ENCODE data around the gene SMARCB1. TPM values are rescaled to one million over a fixed set of nuclear protein-coding genes. Genes with fewer than 3 reads are reported as not detected.
A peak's percentile ranks its signal among the peaks of the same experiment; 100 is the strongest.

SMARCB1 gene
- total RNA-seq, 1 donor from 2014 or later = 222 TPM

DNA sequence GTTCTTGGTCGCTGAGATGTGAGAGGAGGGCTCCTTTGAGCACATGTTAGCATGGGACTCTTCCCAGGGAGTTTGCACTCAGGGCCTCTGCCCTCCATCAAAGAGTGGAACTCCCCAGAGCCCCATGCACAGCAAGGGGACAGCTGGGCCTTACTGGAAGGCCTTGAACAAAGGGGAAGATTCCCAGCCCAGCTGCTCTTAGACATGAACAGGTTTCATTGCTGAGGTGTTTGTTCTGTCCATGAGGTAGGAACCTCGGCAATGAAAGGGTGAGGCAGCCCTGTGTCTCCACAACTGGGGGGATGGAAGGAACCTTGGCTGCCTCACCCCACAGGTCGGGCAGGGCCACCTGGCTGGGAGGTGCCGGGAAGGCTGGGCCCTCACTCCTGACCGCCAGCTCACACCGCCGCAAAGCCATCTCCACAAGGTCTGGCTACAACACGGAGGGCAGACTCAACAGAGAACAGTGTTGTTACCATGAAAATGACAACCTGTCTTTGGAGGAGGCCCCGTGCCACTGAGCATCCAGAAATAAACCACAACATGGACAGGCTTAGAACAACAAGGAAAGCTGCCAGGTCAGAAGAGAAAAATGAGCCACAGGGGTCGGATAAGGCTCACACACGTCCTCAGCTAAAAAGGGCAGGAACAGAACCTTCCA lies 48.8 kb downstream of the SMARCB1 start:
- peak overlapping the region; percentile 62 for H3K4me3 Mint-ChIP-seq
- no peaks in the 10 kb centered on the region for H3K9me3 Mint-ChIP-seq
- peaks cover 21% of the 10 kb centered on the region for H3K4me1 Mint-ChIP-seq
- TF ChIP-seq, protein P1, sequence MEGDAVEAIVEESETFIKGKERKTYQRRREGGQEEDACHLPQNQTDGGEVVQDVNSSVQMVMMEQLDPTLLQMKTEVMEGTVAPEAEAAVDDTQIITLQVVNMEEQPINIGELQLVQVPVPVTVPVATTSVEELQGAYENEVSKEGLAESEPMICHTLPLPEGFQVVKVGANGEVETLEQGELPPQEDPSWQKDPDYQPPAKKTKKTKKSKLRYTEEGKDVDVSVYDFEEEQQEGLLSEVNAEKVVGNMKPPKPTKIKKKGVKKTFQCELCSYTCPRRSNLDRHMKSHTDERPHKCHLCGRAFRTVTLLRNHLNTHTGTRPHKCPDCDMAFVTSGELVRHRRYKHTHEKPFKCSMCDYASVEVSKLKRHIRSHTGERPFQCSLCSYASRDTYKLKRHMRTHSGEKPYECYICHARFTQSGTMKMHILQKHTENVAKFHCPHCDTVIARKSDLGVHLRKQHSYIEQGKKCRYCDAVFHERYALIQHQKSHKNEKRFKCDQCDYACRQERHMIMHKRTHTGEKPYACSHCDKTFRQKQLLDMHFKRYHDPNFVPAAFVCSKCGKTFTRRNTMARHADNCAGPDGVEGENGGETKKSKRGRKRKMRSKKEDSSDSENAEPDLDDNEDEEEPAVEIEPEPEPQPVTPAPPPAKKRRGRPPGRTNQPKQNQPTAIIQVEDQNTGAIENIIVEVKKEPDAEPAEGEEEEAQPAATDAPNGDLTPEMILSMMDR (conservative IDR thresholded peaks at IDR 0.05) = no peak
- DNase-seq (ENCODE audit: low read depth, low spot score) = no peak
- peaks cover 9% of the 10 kb centered on the region for H3K27me3 Mint-ChIP-seq (ENCODE audit: low read depth)
- H3K27ac Mint-ChIP-seq (ENCODE audit: unreplicated experiment) = no peak overlapping the region
- peaks cover 3% of the 10 kb centered on the region for H3K36me3 Mint-ChIP-seq (ENCODE audit: low read depth)

DNA sequence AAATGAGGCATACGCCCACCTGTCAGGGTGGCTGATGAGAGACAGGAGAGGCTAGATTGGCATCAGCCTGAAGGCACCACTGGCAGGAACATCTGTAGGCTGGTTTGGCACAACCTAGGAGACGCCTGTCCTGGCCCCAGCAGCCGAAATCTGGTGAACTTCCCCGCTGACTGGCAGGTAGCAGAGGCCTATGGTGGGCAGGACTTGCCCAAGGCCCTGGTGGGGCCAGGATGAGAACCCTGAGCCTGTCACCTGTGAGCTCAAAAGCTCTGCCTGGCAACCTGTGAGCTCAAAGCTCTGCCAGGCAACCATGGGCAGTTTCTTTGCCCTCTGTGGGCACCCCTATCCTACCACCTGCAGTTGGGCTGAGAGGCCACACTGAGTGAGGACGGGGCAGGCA lies 49.5 kb downstream of the SMARCB1 start:
- Mint-ChIP-seq H3K36me3 (ENCODE audit: low read depth) (peaks cover 3% of the 10 kb centered on the region), H3K27me3 (ENCODE audit: low read depth) (peaks cover 14% of the 10 kb centered on the region), H3K27ac (ENCODE audit: unreplicated experiment) (no peak overlapping the region), H3K9me3 (no peaks in the 10 kb centered on the region), H3K4me1 (peaks cover 28% of the 10 kb centered on the region), H3K4me3 (peak overlapping the region; percentile 37)
- DNase-seq (ENCODE audit: low read depth, low spot score) = no peak
- TF ChIP-seq, protein P1 (conservative IDR thresholded peaks at IDR 0.05) = no peak

DNA sequence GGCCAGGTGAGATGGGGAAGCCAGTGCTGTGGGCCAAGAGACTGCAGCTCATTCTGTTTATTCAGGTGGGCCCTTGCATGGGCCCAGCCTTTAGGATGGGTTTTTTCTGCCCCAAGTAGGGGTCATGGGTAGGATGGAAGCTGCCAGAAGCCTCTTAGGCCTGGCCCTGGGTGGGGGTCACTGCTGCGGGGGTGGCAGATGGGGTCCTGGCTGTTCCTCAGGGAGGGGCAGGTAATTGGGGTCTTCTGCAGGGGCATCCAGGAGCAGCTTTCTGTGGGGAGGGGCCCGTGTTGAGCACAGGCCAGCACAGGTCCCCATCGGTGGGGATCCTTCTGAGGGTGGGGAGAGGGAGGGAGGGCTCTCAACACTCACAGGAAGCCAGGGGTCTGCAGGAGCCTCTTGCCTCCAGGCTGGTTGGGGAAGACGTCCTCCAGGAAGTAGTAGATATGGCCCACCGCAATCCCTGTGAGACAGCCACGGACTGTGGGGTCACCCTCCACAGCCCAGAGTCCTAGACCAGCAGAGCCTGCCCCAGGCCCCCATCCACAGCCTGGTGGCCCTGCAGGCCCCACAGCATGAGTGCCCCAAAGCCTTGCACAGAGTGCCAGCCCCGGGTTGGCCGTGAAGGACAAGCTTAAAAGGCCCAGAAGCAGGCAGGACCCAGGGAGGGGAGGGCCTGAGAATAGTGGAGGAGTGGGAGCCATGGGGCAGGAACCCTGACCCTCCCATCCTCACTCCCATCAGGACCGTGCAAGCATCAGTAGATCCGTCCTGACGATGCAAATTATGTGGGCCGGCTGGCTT lies 50.1 kb downstream of the SMARCB1 start:
- Mint-ChIP-seq H3K36me3 (ENCODE audit: low read depth) (peaks cover 3% of the 10 kb centered on the region), H3K4me3 (peak overlapping the region; percentile 89), H3K4me1 (peaks cover 34% of the 10 kb centered on the region), H3K9me3 (no peaks in the 10 kb centered on the region), H3K27ac (ENCODE audit: unreplicated experiment) (no peak overlapping the region), H3K27me3 (ENCODE audit: low read depth) (peaks cover 20% of the 10 kb centered on the region)
- DNase-seq (ENCODE audit: low read depth, low spot score) = no peak
- TF ChIP-seq, protein P1 (conservative IDR thresholded peaks at IDR 0.05) = no peak

DNA sequence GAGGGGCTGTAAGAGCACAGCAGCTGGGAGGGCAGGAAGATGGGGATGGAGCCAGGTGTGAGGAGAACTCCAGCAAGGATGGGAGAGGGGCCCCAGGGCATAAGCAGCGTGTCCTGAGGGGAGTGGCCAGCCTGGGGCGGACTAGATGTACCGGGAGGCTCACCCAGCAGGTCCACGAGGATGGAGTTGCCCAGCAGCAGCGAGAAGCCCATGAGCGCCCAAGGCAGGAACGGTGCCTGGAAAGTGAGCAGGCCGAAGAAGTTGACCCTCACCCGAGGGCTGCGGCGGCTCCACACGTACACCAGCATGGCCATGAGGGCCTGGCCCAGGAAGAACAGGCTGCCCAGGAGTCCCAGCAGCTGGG lies 50.7 kb downstream of the SMARCB1 start:
- Mint-ChIP-seq H3K36me3 (ENCODE audit: low read depth) (peaks cover 3% of the 10 kb centered on the region), H3K9me3 (no peaks in the 10 kb centered on the region), H3K27me3 (ENCODE audit: low read depth) (peaks cover 20% of the 10 kb centered on the region), H3K27ac (ENCODE audit: unreplicated experiment) (no peak overlapping the region), H3K4me3 (peak overlapping the region; percentile 89), H3K4me1 (peaks cover 34% of the 10 kb centered on the region)
- DNase-seq (ENCODE audit: low read depth, low spot score) = no peak
- TF ChIP-seq, protein P1 (conservative IDR thresholded peaks at IDR 0.05) = no peak

DNA sequence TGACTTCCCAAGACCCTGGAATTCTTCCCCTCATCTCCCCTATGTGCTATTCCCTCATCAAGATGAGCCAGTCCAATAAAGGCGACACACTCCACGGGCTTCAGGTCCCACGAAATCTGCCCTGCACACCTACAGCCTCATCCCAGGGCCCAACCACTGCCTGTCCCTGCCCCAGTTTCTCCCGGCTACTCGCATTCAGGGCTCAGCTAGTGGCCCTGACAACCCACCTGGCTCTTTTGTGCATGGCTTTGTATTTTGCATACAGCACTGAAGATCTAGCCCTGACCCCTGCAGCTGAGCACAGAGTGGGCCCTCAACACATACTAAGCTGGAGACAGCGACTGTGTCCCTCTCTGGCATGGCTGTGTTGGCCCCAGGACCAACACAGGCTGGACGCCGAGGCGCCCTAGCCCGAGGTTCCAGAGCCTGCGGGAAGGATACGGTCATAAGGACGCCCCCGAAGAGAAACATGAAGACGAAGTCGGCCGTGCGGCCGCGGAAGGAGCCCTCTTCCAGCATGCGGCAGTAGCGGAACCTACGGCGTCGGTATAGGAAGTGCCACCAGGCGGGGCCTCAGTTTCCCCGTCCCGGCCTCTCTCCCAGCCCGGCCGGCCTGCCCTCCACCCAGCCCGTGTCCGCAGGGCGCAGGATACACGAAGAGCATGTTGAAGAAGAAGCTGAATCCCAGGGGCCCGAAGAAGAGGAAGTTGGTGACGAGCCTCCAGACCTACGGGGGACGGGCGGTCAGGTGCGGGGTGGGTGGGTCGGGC lies 51.3 kb downstream of the SMARCB1 start:
- Mint-ChIP-seq H3K36me3 (ENCODE audit: low read depth) (peaks cover 3% of the 10 kb centered on the region), H3K4me3 (peak overlapping the region; percentile 89), H3K27me3 (ENCODE audit: low read depth) (peaks cover 20% of the 10 kb centered on the region), H3K4me1 (peaks cover 34% of the 10 kb centered on the region), H3K27ac (ENCODE audit: unreplicated experiment) (peak overlapping the region; percentile 76), H3K9me3 (no peaks in the 10 kb centered on the region)
- peak; percentile 18 for DNase-seq (ENCODE audit: low read depth, low spot score)
- TF ChIP-seq, protein P1 (conservative IDR thresholded peaks at IDR 0.05) = no peak

Data from neural crest cell (in vitro differentiated cells).